Measurements from ENCODE around the gene OSBPL10. TPM values are rescaled to one million over a fixed set of nuclear protein-coding genes. Genes with fewer than 3 reads are reported as not detected.

The OSBPL10 gene
- total RNA-seq, 3 donors from 2014 or later: 3.2 to 7.0 (median 6.8) TPM

DNA sequence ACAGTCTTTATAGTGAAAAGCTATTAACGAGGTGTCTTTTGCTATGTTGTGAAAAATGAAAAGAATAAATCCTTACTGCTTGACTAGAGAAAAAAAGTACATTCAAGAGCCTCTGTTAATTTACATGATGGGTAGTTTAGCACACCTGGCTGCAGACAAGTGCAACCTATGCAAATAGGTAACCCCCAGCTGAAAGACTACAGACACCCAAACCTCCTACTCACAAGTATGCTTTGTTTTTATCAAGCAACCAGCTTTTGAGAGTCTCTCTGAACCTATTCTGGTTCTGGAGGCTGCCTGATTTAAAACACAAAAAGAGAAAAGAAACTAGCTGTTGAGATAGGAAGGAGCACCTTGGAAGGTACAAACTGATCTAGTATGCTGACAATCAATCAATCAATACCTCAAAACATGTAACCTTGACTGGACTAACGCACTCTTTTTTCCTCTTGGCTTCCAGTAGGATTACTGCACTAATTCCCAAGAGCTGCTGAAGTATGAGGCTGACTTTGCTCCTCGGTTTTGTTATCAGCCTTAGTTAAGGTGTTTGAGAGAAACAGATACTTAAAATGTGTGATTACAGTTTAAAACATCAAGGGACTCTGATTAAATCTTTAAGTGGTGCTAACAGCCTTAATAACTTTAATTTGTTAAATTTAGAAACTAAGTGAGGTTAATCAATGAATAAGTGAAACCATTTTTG, 63.6 kb downstream of the OSBPL10 start:
- no peaks in the 10 kb centered on the region for H3K36me3 Mint-ChIP-seq (ENCODE audit: insufficient read depth)
- ATAC-seq: peak in 1 of 2 donors; percentile 30
- DNase-seq: no peak
- H3K9me3 Mint-ChIP-seq: peaks cover 10% of the 10 kb centered on the region
- peak overlapping the region; percentile 17 for H3K4me3 Mint-ChIP-seq
- H3K27me3 Mint-ChIP-seq (ENCODE audit: low read depth): no peaks in the 10 kb centered on the region
- peaks cover 25% of the 10 kb centered on the region for H3K4me1 Mint-ChIP-seq (ENCODE audit: low read depth)

DNA sequence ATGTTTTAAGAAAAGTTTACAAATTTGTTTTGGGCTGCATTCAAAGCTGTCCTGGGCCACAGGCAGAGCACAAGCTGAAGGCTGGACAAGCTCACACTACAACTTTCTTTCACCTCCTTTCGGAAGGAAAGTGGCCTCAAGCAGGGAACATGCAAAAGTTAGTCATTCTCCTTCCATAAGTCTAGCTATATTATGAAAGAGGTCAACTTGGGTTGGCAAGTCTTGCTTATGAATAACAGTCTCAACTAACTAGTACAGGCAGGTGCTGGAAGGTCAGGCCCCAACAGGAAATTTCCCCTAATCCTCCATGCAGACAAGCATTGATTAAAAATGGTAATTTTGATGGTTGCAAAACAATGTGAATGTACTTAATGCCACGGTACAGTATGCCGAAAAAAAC, 69.4 kb downstream of the OSBPL10 start:
- ATAC-seq: no peak
- H3K4me1 Mint-ChIP-seq (ENCODE audit: low read depth): peaks cover 7% of the 10 kb centered on the region
- no peaks in the 10 kb centered on the region for H3K9me3 Mint-ChIP-seq
- no peaks in the 10 kb centered on the region for H3K27me3 Mint-ChIP-seq (ENCODE audit: low read depth)
- no peak overlapping the region for H3K4me3 Mint-ChIP-seq
- no peak for DNase-seq
- H3K36me3 Mint-ChIP-seq (ENCODE audit: insufficient read depth): no peaks in the 10 kb centered on the region

DNA sequence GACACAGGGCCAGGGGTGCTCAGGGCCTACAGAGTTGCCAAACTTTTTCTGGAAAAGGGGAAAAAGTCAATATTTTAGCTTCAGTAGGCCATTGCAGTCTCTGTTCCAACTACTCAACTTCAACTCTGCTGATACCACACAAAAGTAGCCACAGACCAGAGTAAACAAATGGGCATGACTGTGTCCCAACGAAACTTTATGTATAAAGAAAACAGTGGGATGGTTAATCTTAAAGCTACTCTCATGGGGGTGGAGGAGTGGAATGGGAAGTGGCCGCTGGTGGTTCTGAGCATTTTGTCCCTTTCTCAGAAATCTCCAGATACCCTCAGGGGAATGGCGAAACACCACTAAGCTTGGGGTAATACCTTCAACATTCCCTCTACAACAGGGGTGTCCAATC, 69.9 kb downstream of the OSBPL10 start:
- H3K9me3 Mint-ChIP-seq: no peaks in the 10 kb centered on the region
- ATAC-seq: no peak
- no peaks in the 10 kb centered on the region for H3K36me3 Mint-ChIP-seq (ENCODE audit: insufficient read depth)
- no peak overlapping the region for H3K4me3 Mint-ChIP-seq
- no peaks in the 10 kb centered on the region for H3K27me3 Mint-ChIP-seq (ENCODE audit: low read depth)
- peaks cover 1% of the 10 kb centered on the region for H3K4me1 Mint-ChIP-seq (ENCODE audit: low read depth)
- DNase-seq: no peak

DNA sequence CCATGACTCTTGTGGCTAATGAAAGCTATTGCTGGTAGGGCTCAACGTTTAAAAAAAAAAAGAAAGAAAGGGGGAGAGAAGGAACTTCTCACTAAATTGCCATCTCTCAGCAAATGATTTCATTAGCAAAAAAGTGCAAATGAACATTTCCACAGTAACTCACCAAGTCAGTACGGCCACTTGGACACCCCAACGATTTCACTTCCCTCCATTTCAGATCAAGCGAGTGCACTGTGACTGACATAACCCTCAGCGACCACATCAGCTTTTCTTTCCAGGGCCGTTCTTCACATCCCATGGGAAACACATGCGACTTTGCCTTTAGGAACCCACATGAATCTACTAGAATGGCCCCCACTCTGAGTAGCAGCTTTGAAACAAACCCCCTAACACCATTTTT, 71.6 kb downstream of the OSBPL10 start:
- Mint-ChIP-seq H3K36me3 (ENCODE audit: insufficient read depth) (no peaks in the 10 kb centered on the region), H3K27me3 (ENCODE audit: low read depth) (no peaks in the 10 kb centered on the region), H3K4me3 (no peak overlapping the region), H3K4me1 (ENCODE audit: low read depth) (peaks cover 5% of the 10 kb centered on the region), H3K9me3 (no peaks in the 10 kb centered on the region)
- ATAC-seq (no peak), DNase-seq (no peak)

DNA sequence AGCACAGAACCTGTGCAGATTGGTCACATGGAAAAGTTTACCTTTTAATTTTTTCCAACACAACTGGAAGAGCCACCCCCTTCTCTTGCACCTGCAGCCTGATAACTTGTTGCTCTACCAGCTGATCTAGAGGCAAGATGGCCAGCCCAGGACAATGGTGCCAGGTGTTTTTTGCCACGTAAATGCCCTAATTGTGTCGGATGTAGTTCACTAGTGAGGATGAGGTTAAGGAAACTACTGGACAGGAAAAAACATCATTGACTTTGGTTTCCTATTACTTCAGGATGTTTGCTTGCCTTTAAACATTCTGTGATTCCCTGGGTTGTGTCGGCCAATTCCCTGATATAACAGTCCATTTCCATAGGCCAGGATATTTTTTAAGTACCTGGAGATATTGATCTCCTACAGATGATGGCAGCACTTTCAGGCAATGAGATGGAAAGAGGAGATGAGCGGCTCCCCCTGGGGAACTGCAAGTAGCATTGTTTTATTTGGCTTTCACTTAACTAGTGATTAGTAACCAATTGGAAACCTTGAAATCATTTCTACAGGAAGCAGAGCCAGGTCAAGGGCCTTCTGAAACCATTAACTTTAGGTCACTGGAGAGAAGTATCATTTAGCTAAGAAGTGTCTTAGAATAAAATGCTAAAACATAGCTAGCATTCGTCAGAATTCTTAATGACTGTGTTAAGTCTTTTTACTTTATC, 72.5 kb downstream of the OSBPL10 start:
- peaks cover 13% of the 10 kb centered on the region for H3K4me1 Mint-ChIP-seq (ENCODE audit: low read depth)
- H3K9me3 Mint-ChIP-seq: no peaks in the 10 kb centered on the region
- no peaks in the 10 kb centered on the region for H3K36me3 Mint-ChIP-seq (ENCODE audit: insufficient read depth)
- H3K27me3 Mint-ChIP-seq (ENCODE audit: low read depth): no peaks in the 10 kb centered on the region
- DNase-seq (no peak), ATAC-seq (no peak)
- no peak overlapping the region for H3K4me3 Mint-ChIP-seq

DNA sequence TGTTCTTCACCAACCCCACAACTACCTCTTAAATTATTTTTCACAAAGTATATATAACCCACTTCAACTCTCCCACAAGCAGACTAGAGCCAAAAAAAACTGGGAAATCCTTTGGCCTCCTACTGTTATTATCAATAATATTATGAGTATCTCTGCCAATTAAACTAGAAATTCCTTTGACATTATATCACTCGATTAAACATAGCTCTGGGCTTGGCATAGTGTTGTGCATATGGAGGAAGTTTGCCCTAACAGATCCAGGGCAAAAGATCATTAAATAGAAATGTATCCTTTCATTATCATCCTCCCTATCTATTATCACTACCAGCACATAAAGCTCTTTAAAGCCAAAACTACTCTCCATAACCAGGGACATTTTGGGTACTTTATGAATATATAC, 74.9 kb downstream of the OSBPL10 start:
- no peak for ATAC-seq
- Mint-ChIP-seq H3K4me1 (ENCODE audit: low read depth) (peaks cover 13% of the 10 kb centered on the region), H3K36me3 (ENCODE audit: insufficient read depth) (no peaks in the 10 kb centered on the region), H3K9me3 (no peaks in the 10 kb centered on the region), H3K4me3 (no peak overlapping the region), H3K27me3 (ENCODE audit: low read depth) (no peaks in the 10 kb centered on the region)
- no peak for DNase-seq

DNA sequence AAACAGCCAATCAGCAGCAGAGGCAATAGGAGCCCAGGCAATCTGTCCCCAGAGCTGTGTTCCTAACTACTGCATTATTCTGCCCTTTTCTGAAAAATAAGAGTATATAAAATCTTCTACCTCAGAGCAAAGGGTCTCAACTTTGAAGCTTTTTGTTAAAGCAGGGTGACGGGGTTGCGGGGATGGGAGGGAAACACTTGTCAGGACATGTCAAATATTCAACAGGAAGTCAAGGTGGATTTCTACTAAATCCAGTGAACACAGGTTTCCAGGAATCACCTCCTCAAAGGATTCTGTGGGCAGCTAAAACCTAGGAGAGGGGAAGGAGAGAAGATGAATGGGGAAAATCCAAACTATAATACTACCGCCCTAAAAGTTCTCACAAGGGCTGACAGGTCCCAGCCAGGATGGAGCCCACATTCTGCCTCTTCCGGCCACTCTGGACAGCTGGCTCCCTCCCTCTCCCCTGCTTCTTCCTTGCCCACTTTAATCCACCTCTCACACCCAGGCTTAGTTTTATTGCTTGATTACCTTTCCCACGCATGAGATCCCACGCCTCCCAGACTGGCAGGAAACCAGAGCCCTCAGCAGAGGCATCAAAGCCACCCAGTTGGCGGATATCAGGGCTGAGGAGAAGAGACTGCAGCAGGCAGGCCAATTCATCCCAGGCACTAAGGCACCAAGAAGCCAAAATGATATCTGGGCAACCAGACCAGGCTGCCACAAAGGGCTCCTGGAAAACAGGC, 77.2 kb downstream of the OSBPL10 start:
- no peaks in the 10 kb centered on the region for H3K36me3 Mint-ChIP-seq (ENCODE audit: insufficient read depth)
- peaks cover 17% of the 10 kb centered on the region for H3K4me1 Mint-ChIP-seq (ENCODE audit: low read depth)
- H3K4me3 Mint-ChIP-seq: no peak overlapping the region
- H3K9me3 Mint-ChIP-seq: no peaks in the 10 kb centered on the region
- DNase-seq (no peak), ATAC-seq (no peak)
- H3K27me3 Mint-ChIP-seq (ENCODE audit: low read depth): no peaks in the 10 kb centered on the region

DNA sequence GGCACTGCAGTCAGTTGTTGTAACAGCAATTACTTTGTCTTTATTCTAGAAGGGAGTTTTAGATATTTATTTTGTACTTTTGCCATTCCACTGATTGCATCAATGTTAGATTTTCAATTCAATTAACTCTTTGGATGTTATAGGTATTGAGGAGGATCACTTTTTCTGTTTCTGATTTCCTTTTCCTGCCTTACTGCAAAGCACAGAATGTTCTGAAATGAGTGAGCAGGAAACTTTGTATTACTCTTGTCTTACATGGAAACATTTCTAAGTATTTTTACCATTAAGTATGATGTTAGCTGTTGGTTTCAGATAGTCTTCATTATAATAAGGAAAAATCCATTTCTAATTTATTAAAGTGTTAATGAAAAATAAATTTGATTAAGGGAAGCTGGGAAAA, 80.5 kb downstream of the OSBPL10 start:
- Mint-ChIP-seq H3K27me3 (ENCODE audit: low read depth) (no peaks in the 10 kb centered on the region), H3K36me3 (ENCODE audit: insufficient read depth) (no peaks in the 10 kb centered on the region), H3K4me3 (no peak overlapping the region), H3K4me1 (ENCODE audit: low read depth) (peaks cover 15% of the 10 kb centered on the region), H3K9me3 (no peaks in the 10 kb centered on the region)
- DNase-seq: no peak
- ATAC-seq: no peak

DNA sequence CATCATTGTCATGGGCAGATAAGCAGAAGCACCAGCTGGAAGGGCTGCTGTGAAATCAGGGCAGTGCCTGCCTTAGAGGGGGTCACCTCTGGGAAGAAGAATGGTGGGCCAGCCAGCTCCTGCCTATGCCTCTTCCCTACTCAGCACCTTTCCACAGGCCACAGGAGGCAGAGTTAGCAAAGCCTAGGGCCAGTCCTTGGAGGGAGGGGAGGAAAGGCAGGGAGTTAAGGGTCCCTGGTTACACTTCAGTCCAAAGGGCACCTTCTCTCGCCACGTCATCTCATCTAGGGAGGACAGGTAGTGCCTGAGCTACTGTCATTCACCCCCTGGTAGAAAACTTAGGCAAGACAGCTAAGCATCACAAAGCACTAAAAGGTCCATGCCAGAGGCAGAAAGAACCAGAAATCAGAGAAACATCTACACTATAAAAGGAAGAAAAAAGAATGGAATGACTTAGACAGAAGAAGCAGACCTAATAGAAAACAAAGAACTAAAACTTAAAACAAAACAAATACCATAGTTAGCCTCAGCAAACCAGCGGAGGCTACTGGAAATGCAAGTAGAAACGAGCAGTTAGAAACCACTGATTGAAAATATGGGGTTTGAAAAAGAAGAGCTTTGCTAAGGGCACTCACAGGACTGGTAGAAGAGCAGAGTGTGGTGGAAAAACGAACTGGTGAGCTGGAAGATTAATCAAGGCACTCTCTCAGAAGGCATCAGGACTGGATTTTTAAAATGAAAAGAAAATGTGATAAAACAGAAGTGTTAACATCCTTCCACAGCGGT, 84.2 kb downstream of the OSBPL10 start:
- no peaks in the 10 kb centered on the region for H3K36me3 Mint-ChIP-seq (ENCODE audit: insufficient read depth)

DNA sequence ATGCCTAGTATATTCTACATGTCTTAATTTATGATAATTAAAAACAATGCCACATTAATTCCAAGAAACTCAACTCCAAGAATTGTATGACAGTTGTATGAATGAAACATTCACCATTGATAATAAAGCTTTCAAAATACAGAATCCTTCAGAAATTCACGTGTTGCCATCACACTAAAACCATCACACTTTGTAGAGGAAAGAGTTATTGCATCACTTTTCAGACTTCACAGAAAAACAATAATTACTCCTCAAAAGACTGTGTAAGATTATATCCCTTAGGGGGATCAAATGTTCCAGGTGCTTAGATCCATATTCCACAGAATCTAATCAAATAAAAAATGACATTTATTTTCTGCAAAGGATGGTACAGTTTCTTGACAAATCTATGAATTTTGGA, 85.0 kb downstream of the OSBPL10 start:
- Mint-ChIP-seq H3K4me3 (no peak overlapping the region), H3K36me3 (ENCODE audit: insufficient read depth) (no peaks in the 10 kb centered on the region), H3K4me1 (ENCODE audit: low read depth) (peaks cover 6% of the 10 kb centered on the region), H3K9me3 (no peaks in the 10 kb centered on the region), H3K27me3 (ENCODE audit: low read depth) (peaks cover 5% of the 10 kb centered on the region)
- ATAC-seq (no peak), DNase-seq (no peak)

More for the DNA sequence above, 84.2 kb downstream of the OSBPL10 start:
- H3K4me1 Mint-ChIP-seq (ENCODE audit: low read depth): peaks cover 4% of the 10 kb centered on the region
- ATAC-seq: no peak
- H3K9me3 Mint-ChIP-seq: no peaks in the 10 kb centered on the region
- no peak for DNase-seq
- no peak overlapping the region for H3K4me3 Mint-ChIP-seq
- peaks cover 3% of the 10 kb centered on the region for H3K27me3 Mint-ChIP-seq (ENCODE audit: low read depth)

DNA sequence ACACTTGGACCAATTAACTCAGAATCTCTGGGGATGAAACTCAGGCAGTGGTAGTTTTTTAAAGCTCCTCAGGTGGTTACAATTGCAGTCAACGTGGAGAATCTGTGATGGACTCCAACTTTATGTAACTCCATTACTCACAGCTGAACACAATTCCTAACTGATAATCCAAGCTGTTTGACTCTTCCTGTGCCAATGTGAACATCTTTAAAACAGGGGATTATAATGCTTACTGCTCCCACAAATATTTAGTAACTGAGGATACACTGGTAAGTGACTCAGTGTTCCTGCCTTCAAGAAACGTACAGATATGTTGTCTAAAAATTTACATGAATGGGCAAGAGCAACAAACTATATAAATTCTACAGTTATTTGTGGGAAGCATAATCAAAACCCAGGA, 85.6 kb downstream of the OSBPL10 start:
- H3K36me3 Mint-ChIP-seq (ENCODE audit: insufficient read depth): no peaks in the 10 kb centered on the region
- peaks cover 7% of the 10 kb centered on the region for H3K4me1 Mint-ChIP-seq (ENCODE audit: low read depth)
- DNase-seq: no peak
- no peaks in the 10 kb centered on the region for H3K9me3 Mint-ChIP-seq
- no peak overlapping the region for H3K4me3 Mint-ChIP-seq
- peaks cover 5% of the 10 kb centered on the region for H3K27me3 Mint-ChIP-seq (ENCODE audit: low read depth)
- ATAC-seq: no peak

DNA sequence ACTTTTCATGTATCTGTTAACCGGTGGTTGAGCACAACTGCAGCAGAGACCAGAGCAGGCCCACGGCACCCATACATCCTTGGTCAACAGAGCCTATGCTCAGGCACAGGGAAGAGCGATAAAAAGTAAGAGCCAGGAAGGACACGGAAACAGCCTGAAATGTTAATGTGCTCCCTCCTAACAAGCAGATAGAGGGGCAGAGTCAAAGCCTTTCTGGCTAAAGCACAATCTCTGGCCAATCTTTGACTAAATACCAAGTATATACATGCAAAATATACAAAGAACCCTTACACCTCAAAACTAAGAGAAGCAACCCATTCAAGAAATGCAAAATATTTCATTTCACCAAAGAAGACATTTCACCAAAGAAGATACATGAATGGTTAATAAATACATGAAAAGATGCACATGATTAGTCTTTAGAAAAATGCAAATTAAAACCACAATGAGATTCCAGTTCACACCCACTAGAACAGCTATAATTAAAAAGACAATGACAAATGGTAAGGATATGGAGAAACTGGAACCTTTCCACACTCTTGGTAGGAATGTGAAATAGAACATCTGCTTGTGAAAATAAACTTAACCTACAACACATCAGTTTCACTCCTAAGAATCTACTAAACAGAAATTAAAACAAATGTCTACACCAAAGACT, 88.0 kb downstream of the OSBPL10 start:
- DNase-seq (no peak), ATAC-seq (no peak)
- H3K4me1 Mint-ChIP-seq (ENCODE audit: low read depth): peaks cover 4% of the 10 kb centered on the region
- H3K9me3 Mint-ChIP-seq: no peaks in the 10 kb centered on the region
- no peaks in the 10 kb centered on the region for H3K36me3 Mint-ChIP-seq (ENCODE audit: insufficient read depth)
- H3K27me3 Mint-ChIP-seq (ENCODE audit: low read depth): peaks cover 10% of the 10 kb centered on the region
- no peak overlapping the region for H3K4me3 Mint-ChIP-seq

DNA sequence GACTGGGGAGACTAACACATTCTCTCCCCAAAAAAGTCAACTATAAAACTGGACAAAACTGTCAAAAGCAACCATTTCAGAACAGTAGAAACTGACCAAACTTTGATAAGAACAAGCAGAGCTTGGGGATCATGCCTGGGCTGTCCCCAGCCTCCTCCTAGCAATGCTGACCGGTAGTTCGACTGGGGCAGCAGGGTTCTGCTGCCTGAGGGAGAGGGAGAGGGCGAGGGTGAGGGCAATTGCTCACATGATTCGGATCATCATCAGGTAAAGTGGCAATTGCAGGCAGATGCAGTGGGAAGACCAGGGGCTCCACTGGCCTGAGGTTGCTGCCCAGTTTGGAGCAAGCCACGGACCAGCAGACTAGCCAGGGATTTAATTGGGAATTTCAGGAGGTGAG, 88.6 kb downstream of the OSBPL10 start:
- Mint-ChIP-seq H3K4me1 (ENCODE audit: low read depth) (peaks cover 4% of the 10 kb centered on the region), H3K27me3 (ENCODE audit: low read depth) (peaks cover 10% of the 10 kb centered on the region), H3K36me3 (ENCODE audit: insufficient read depth) (no peaks in the 10 kb centered on the region), H3K9me3 (no peaks in the 10 kb centered on the region), H3K4me3 (no peak overlapping the region)
- no peak for DNase-seq
- ATAC-seq: no peak
